NB4 (cell line): ENCODE data around the gene NAIP.
"Not testable (repeated sequence)": the region's sequence is repeated elsewhere in the genome, so short reads cannot be mapped to it uniquely, and the experiment has no call there.

ENCODE experiments used
- CTCF ChIP-seq: IDR thresholded peaks from one replicate; pipeline ENCODE4 v1.5.1; 2012; ENCODE audit warnings: low read depth, low read length
- POLR2A ChIP-seq: IDR thresholded peaks from 2 replicates; pipeline ENCODE4 v1.6.1; 2011; ENCODE audit warnings: mild to moderate bottlenecking; ENCODE audit not compliant: insufficient read length; ENCODE audit errors: extremely low read depth

GRCh38 chr5:70931709-70932368 is 93.3 kb downstream of the NAIP start:
- not testable (repeated sequence) for TF ChIP-seq CTCF, POLR2A
